GM21360 (cell line): ENCODE measurements around the gene TP73.

Experiments
- ATAC-seq: cut with Tn5 transposase; IDR thresholded peaks from one replicate; pipeline ENCODE4 v1.9.1; 2021; ENCODE audit warnings: mild to moderate bottlenecking, moderate library complexity; ENCODE audit not compliant: unreplicated experiment

Gene TP73

DNA sequence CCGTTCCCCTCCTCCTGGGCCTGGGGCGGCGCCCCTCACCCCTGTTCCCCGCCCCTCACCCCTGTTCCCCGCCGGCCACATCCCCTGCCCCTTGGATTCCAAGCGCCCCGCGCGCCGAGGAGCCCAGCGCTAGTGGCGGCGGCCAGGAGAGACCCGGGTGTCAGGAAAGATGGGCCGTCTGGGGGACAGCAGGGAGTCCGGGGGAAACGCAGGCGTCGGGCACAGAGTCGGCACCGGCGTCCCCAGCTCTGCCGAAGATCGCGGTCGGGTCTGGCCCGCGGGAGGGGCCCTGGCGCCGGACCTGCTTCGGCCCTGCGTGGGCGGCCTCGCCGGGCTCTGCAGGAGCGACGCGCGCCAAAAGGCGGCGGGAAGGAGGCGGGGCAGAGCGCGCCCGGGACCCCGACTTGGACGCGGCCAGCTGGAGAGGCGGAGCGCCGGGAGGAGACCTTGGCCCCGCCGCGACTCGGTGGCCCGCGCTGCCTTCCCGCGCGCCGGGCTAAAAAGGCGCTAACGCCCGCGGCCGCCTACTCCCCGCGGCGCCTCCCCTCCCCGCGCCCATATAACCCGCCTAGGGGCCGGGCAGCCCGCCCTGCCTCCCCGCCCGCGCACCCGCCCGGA is at the start of gene TP73:
Gene TP73 (plus strand): TSS at position 587 of the 618 bp plus-strand sequence. CDS start 29,850 bp downstream, outside the sequence.
- ATAC-seq, result no peak

DNA sequence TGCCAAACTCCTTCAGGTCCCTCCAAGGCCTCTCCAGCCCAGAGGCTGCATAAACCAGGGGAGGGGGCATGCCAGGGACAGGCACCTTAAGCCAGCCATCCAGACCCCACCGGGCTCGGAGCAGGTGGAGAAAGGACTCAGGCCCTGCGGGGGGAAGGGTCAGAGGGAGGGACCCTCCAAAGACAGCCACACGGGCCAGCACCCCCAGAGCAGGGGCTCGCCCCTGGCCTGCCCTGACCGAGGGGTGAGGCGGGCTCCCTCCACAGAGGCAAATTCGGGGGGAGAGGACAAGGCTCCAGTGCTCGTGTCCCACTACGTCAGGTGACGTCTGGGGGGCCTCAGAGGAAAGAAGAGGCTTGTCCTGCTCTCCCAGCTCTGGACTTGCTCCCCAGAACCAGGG is 49.2 kb upstream of the TP73 start:
- ATAC-seq, result no peak

DNA sequence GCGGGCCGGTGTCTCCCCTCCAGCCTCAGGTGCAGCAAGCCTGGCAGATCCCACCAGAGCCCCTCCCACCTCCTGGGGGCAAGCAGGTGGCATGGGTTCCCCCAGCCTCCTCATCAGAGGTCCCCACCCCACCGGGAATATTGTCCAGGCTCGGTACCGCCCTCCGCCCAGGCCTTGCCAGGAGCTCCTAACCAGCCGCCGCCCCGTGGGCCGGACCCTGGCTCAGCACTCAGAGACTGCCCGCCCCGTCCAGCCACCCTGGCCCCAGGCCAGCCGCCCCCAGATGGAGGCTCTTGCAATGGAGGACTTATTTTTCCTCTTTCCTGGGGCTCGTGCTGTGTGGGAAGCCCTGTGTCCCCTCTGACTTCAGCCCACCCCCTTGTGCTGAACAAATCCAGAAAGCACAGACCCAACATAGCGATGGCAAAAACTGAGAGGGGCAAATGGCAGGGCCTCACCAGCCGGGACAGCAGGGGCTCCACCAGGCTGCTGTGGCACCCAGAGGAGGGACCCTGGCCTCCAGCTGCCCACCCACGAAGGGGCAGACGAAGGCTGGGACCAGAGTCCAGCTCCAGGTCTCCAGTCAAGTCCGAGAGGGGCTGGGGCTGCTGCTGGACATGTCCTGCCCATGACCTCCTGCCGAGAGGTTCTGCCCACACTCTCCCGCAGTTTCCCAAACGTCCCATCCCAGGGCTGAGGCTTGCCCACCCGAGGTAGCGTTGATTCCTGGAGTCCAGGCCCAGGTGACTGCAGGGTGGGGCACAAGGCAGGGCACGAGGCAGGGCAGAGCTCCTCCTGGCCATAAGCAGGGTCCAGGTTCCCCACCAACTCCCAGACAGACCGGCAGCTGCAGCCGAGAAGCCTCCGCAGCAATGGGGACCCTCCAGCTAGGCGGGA is 48.5 kb upstream of the TP73 start:
- no peak for ATAC-seq

DNA sequence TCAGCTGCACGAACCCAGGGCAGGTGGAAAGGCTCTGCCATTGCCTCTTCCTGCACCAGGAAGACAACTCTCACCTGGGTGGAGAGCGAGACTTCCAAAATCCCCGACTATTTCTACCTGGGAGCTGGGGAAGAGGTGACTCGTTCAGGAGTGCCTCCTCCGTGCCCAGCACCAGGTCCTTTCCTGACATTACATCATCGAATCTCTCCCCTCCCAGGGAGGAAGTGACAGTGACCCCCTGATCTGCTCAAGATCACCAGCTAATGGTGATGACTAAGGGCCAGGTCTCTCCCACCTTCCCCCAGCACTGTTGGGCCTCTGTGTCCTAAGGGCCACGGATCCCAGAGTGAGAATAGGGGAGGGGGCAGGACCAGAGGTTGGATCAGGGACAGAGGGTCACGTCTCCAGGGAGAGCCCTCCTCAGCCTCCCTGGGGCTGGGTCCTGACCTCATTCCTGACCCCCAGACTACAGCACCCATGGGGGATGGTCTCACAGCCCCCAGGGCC is 47.8 kb upstream of the TP73 start:
- ATAC-seq, result no peak

DNA sequence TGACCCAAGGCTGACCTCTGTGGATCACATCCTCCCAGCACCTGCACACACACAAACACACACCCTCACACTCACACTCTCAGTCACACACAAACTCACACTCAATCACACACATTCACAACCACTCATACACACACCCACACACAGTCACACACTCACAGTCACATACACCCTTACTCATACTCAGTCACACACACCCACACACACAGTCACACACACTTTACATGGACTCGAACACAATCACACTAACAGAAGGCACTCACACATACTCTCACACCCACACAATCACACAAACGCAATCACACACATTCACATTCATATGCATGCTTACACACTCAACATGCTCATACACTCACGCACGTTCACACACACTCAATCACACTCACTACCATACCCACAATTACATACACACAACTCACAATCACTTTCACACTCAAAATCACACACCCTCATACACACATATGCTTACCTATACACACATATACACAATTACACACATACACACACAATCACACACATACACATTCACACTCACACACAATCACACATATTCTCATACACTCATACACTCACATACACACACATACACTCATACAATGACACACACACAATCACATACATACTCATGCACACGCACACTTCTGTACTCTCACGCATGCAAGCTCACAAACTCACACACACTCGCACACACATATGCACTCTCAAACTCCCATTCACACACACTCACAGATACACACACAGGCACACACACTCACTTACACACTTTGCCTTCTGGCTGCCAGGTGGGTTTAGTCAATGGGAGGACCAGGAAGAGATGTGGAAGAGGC is 47.1 kb upstream of the TP73 start:
- no peak for ATAC-seq

DNA sequence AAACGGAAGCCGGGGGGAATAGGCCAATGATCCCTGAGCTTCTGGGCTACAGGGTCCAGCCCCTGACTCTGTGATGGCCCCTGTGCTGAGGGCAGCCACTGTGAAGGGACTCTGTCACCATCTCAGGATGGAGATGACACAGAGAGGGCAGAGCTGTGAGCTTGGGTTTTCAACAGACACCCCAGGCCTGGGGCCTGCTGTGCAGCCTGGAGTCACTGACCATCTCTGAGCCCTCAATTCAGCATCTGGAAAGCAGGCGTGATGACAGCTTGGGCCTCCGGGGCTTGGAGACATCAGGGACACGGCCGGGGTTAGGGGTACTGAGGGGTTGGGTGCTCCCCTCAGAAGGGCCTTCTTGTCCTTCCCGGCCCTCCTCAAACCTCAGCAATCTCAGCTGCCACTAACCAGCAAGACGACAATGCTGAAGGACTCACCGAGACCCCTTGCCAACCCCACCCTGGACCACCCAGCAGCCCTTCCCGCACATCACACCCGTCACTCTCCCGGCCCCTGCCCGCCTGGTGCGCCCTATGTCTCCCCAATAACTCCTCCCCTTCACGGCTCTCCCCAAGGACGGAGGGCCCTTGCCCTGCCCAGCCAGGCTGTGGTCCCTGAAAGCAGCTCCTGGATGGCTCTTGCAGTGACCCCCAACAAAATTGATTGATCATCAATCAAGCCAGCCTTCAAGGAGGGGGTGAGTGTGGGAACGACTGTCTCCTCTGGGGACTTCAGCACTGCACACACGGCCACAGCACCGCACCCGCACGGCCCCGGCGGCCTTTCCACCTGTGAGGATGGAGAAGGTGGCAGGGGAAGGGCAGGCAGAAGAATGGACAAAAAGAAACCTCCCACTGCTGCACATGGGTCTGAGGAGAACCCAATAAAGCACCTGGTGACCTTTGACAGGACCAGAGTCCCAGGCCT is 45.3 kb upstream of the TP73 start:
- no peak for ATAC-seq

DNA sequence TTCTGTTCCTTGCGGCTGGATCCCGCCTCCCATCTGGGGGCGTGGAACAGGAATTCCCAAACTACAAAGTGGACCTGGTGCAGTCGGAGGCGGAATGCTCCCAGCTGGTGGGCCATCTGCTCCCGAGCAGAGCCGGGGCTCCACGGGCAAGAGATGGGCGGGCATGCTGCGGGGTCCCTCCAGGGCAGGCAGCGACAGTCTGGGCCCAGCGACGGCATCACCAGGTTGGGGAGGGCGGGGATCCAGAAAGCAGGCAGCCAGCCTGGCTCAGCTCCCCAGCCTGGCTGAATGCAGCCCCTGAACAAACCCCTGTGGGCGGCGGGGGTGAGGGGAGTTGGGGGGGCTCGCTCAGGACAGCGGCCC is 44.6 kb upstream of the TP73 start:
- no peak for ATAC-seq

DNA sequence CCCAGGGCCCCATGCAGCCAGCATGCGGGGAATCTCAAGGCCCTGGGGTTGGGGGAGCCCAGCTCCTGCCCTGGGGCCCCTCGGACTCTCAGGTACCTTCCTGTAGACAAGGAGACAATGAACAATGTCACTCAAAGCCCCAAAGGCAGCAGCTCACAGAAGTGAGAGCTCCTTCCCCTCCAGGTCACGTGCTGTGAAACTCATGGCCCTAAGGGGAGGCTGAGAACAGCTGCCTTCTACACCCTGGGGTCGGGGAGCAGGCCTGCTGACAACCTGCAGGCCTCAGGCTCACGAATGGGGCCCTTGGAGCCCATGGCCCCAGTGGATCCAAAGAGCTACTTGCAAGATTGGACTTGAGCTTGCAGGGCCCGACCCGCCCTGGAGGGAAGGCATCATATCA is 44.2 kb upstream of the TP73 start:
- ATAC-seq, result no peak

DNA sequence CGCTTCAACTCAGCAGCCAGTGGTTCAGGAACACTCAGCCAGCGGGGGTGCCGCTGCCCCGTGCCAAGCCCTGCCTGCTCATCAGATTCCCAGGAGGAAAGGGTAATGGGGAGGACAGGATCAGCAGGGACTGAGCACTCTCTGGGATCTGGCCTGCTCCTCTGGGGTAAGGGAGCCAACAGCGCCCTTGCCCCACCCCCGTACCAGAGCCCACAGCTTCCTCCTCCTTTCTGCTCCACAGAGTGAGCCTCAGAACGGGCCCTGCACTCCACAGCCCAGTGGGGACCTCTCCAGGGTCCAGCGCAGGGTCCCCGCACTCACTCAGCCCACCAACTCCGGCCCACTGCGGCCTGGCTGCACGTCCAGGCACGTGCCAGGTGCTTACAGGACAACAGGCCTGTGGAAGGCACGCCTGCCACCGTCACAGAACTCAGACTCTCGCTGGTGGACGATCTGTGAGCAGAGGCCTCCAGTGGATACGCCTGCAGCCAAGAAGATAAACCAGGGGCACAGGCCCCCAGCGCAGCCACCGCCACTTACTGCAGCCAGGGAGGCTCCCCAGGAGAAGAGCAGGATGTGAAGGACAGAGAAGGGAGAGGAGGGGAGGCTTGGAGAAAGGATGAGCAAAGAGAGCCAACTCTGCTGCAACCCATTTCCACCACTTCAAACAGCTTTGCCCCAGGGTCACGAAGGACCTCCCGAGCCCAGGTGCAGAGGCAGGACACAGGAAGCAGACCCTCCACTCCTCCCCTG is 43.1 kb upstream of the TP73 start:
- no peak for ATAC-seq

DNA sequence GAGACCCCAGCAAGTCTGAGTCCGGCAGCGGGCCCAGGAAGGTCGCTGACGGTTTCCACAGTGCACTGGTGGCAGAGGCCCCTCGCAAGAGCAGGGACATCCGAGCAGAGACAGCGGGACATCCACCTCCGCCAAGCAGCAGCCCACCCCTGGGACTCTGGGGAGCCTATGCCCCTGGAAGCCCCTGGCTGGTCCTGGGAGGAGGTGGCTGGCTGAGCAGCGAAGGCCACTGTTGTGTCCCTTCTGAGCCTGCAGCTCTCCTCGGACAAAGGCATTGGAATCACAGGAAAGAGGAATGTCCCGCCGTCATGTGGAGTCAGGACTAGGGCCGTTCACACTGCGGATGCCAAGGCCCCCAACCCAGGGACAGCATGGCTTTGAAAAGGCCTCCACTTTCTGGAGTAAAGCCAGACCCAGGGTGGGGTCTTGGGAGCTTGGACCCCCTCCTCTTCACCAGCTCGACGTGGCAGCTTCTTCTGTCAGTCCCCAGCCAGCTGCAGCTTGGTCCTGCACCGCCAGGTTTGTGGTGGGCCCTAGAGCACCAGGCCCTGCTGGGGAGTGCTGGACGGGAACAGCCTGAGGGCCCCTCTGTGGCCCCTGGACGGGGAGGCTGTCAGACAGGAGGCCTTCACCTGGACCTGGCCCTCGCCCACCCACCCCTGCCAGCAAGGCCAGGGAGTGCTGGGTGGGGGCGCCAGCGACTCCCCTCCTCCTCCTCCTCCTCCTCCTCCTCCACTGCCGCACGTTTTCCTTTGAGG is 42.4 kb upstream of the TP73 start:
- ATAC-seq, result no peak

DNA sequence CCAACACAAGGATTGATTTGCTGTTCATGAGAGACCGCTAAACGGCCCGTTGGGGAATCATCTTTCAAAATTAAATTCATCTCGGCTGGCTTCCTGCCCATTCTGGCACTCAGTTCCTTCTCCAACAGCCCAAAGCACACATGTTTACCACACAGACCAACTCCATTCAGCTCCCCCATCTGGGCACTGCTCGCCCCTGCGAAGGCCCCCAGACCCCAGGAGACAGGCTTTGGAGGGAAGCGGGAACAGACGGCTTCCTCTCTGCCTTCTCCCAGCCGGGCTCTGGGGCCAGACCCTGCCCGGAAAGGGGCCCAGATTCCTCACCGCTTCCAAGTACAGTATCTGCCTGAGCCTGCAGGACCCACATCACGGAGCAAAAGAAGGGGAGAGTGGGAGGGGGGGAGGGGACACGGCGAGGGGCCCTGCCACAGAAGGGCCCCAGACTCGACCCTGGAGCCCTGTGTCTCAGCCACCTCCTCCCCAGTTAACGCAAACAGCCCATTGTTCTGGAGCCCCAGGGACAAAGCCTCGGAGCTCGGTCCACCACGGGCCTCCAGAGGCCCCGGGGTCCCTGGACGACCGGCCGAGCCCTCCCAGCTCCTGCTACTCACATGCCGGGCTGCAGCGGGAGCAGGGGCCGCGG is 41.7 kb upstream of the TP73 start:
- ATAC-seq, result no peak

DNA sequence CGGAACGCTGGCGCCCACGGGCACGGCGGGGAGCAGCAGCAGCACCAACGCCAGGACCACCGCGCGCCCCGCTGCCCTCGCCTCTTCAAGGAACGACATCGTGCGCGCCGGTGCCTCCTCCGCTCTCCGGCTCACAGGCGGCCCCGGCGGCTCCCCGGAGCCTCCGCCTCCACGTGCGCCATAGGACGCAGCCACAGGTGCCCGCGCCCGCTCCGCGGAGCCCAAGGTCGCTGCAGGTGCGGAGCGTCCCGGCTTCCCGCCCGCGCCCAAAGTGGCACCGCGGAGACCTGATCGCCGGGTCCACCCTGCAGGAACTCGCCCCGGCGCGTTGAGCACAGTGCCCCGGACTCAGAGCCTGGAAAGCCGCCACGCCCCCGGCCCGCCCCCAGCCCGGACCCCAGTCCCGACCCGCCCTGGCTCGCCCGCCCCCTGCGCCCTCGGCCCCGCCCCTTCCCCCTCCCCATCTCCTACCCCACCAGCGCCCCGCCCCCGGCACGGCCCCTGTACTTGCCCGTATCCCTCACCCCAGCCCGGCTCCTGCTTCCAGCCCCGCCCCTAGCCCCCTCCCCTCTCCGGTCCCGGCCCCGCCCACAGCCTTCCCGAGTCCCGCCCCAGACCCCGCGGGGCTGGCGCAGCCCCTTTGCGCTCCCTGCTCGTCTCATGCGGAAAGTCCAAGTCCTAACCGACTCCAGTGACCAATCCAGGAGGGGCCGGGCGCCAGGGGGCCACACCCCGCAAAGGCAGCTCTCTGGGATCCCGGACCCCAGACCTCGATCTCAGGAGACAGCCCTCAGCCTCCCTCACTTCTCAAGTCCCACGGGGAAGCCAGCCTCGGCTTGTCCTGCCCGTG is 40.9 kb upstream of the TP73 start, which contains the start of gene MEGF6:
Gene MEGF6 (minus strand): TSS at position 339 of the 850 bp plus-strand sequence. CDS start 240 bp downstream, at position 99.
- ATAC-seq, result no peak

DNA sequence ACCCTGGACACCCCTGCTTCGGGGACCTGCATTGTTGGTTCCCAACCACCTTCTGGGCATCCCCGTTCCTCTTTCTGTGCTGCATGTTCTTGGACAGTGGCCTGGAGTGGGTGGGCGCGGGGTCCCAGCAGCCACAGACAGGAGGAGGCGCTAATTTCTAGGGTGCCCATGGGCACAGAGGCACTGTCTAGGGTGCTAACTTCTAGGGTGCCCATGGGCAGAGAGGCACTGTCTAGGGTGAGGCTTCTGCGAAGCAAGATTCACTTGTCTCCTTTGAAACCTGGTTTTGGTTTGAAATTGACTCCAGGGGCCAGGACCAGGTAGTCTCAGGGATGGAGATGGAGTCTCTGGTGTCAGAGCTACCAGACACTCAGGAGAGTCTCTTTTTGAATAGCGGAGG is 40.2 kb upstream of the TP73 start:
- no peak for ATAC-seq

DNA sequence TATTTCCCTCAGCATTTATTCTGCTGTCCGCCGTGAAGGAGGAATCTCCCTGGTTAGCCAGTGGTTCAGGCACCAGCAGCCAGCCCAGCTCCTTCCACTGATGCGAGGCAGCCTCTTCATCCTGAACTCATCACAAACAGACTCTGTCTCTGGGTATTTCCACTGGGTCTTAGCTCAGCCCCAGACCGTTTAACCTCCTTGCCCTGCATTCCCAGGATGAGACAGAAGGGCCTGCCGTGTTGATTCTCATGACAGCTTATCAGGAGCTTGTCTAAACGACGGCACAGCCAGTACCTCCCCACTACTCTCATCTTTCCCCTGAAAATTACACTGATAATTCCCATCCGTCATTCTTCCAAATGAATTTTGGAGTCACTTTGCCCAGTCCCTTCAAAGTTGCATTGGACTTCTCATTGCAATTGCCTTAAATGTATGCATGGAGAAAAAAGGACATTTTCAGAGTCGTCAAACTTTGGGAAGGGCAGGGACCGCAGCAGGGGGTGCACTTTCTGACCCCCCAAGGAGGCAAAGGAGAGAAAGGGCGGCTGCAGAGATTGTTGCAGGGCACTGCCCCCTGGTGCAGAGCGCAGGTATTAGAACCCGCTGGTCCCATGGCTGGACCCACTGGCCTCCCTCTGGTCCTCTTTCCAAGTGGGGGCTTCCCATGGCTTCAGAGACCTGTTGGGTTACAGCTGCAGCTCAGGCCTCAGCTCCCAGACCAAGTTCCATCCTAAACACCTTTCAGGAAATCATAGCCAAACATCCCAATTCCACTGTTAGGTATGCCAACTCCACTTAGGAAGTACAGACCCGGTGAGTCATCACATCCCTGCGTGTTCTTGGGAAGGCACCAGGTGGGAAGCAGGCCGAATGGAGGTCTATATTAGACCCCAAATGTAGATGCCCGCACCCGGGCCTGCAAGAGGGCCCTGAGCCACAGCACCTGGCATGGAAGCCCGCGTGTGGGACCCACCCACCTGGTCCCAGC is 37.3 kb upstream of the TP73 start:
- ATAC-seq, result no peak

DNA sequence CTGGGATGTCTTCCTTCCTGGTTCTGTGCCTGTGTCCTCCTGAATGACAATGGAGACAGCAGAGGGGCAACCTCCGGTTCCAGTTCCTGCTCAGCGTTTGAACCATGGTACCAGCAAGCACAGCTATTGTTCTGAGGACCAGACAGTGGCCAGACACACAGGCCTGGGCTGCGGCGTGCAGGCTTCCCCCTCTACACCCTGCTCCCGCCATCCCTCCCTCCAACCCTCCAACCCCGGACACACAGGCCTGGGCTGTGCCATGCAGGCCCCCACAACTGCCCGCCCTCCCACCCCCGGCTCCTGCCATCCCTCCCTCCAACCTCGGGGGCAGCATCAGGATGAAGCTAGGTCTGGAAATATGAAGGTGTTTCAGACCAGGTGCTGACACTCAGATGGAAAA is 35.5 kb upstream of the TP73 start:
- ATAC-seq, result no peak

DNA sequence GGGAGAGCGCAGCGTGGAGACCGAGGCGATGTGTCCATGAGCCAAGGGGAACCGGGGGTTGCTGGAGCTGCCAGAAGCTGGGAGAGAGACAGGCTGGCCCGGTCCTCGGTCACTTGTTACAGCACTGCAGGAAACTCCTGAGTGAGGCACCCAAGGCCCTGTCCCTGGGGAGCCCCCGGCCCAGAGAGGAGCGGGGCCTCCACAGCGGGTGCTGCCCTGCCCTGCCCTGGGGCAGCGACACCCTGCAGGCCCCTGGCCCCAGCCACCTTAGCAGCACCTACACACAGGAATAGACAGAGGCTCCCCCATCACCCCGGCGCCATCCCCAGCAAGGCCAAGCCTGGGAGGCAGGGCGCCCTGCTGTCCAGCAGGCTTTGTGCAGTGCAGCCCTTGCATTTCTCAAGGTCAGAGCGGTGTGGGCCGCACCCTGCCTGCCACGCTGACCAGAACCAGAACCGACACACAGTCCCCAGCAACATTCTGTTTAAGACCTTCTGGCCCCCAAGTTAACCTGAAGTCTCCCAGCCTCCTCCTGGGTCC is 34.4 kb upstream of the TP73 start:
- ATAC-seq, result no peak
